Fibroblast of skin of right quadriceps (primary cell): Measurements from ENCODE around the gene DNAJC22.
"Not testable (repeated sequence)": the region's sequence is repeated elsewhere in the genome, so short reads cannot be mapped to it uniquely, and the experiment has no call there.

Experiments used
- DNase-seq: peaks from one replicate; pipeline ENCODE4 v3.0.0-alpha.2; 2013

The DNAJC22 gene

DNA sequence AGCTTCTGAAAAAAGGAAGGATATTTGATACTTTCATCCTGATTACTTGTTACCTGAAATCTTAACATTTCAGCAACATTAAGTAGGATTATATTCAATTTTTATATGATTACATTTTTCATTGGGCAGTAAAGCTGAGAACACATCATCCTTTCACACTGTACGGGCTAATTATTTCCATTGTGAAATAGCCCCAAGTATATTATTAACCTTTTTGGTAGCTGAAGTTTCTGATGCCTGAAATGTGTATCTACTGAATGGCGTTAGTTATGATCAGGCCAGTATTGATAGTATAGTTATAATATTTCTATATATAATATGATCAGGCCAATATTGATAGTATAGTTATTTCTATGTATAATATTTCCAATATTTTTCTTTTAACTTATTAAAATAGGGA, 30.7 kb downstream of the DNAJC22 start:
- no peak for DNase-seq

DNA sequence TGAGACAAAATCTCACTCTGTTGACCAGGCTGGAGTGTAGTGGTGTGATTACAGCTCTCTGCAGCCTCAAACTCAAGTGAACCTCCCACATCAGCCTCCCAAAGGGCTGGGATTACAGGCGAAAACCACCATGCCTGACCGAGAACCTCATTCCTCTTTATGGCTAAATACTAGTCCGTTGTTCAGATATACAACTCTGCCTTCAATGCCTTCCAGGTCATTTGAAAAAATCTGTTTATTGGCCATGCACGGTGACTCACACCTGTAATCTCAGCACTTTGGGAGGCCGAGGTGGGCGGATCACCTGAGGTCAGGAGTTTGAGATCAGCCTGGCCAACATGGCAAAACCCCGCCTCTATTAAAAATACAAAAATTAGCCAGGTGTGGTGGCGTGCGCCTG, 33.5 kb downstream of the DNAJC22 start:
- not testable (repeated sequence) for DNase-seq

DNA sequence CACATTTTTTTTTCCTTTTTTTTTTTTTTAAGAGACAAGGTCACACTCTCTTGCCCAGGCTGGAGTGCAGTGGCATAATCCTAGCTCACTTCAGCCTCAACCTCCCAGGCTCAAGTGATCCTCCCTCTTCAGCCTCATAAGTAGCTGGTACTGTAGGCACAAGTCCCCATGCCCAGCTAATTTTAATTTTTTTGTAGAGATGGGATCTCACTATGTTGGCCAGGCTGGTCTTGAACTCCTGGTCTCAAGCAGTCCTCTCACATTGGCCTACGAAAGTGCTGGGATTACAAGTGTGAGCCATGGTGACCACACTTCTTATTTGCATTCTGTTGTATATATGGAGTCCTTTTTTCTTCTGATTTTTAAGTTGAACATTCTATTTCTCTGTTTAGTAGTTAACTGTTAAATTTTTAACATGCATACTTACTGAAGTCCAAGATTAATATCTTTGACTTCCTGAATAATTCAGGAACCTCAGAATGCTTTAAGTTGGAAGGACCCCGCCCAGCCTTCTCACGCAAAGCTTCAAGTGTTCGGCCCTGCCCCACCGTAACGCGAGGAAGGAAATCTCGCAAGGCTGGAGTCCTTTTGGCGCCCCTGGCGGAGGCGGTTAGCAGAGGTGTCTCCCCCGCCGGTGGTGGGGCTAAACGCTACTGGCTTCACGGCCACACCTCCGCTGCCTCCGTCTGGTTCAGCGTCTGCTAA, 42.1 kb downstream of the DNAJC22 start:
- DNase-seq = no peak

DNA sequence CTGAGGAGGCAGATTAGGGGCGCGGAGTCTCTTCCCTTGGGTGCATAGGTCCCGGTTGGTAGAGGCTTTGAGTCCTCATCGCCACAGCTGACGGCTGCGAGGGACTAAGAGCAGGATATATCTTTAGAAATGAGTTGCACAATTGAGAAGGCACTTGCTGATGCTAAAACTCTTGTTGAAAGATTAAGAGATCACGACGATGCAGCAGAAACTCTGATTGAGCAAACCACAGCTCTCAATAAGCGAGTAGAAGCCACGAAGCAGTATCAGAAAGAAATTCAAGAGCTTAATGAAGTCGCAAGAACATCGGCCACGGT, 42.7 kb downstream of the DNAJC22 start:
- DNase-seq = no peak

GRCh38 chr12:49397000-49397399, 50.3 kb downstream of the DNAJC22 start:
- no peak for DNase-seq

DNA sequence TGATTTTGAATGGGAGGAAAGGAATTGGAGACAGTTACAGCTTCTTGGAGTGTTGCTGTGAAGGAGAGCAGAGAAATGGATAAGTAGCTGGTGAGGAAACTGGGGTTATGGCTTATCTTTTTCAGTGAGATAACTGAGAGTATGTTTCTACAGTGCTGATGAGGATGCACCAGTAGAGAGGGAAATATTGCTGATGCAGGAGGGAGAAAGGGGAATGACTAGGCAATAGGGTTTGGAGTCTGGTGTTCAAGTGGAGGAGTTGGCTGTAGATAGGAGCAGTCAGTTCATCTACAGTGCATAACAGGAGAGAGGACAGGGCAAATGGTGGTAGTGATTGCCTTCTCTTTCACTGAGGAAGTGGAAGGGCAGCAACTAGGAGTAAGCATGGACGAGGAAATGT, 53.6 kb downstream of the DNAJC22 start:
- no peak for DNase-seq
